Stimulated activated CD4-positive, alpha-beta T cell treated with anti-CD3 and anti-CD28 coated beads, Interleukin-4, amount 100 ng/mL, for 48 hours (primary cell): Measurements from ENCODE around the gene TVP23C.
"Not testable (repeated sequence)": the region's sequence is repeated elsewhere in the genome, so short reads cannot be mapped to it uniquely, and the experiment has no call there.

Source experiments
- DNase-seq, 2 donors: peaks; one replicate each; pipeline ENCODE4 v3.0.0-alpha.2; 2020; ENCODE audit warnings: low read depth in 2 of 2

The TVP23C gene

DNA sequence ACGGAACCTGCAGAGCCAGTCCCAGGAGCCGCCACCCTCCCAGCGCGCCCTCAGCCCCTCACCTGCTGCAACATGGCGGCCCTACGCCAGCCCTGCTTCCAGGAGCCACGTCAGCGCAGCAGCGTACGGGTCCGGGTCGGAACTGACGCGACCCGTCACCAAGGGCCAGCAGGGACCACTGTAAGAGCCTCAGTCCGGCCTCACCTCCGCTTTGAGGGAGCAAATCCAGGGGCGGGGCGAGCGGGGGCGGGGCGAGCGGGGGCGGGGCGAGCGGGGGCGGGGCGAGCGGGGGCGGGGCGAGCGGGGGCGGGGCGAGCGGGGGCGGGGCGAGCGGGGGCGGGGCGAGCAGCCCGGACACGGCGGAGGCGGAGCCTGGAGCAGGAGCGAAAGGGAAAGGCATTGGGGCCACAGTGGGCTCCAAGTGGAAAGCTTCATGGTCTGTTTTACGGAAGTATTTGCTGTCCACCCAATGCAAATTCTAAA, at the start of gene TVP23C:
Gene TVP23C, minus strand, starts transcription at position 109 of the 483 bp plus-strand sequence. Its CDS starts 35 bp downstream, at position 74.
- peak; percentile 45 to 55 for DNase-seq

- DNase-seq, result not testable (repeated sequence)
Observed at GRCh38 chr17:15592960-15593359, 29.7 kb upstream of the TVP23C start.

GRCh38 chr17:15591986-15592385, 28.7 kb upstream of the TVP23C start:
- not testable (repeated sequence) for DNase-seq

GRCh38 chr17:15590844-15591243, 27.6 kb upstream of the TVP23C start:
- DNase-seq, result not testable (repeated sequence)

- peak; percentile 7 to 17 for DNase-seq
Observed at GRCh38 chr17:15589544-15590536, 26.6 kb upstream of the TVP23C start.

GRCh38 chr17:15588017-15588416, 24.7 kb upstream of the TVP23C start:
- not testable (repeated sequence) for DNase-seq

- DNase-seq, result not testable (repeated sequence)
Observed at GRCh38 chr17:15583313-15583712, 20.0 kb upstream of the TVP23C start.

- not testable (repeated sequence) for DNase-seq
Observed at GRCh38 chr17:15581462-15581861, 18.2 kb upstream of the TVP23C start.

- DNase-seq, result not testable (repeated sequence)
Observed at GRCh38 chr17:15576848-15577247, 13.6 kb upstream of the TVP23C start.

- not testable (repeated sequence) for DNase-seq
Observed at GRCh38 chr17:15574660-15575059, 11.4 kb upstream of the TVP23C start.

DNA sequence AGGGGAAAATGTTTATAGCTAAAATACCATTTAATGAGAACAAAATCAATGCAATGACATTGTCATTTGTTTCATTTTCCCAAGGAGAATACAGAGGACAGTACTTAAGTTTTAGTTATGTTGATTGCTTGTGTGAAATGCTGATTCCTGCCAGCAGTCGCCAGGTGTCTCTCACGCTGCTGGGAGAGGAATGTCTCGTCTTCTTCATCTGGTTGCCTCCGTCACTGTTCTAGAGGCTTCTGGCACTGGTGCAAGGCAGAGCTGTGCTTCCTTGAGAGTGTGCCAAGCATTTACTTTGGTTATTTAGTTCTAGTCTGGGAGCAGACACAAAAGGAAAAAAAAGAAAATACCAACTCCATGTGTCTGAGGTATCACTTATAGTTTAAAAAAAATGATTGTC, 10.6 kb upstream of the TVP23C start:
- DNase-seq, result not testable (repeated sequence)

- DNase-seq, result not testable (repeated sequence)
Observed at GRCh38 chr17:15562613-15563374, 489 bp downstream of the TVP23C start.

GRCh38 chr17:15561439-15561838, 1.8 kb downstream of the TVP23C start:
- DNase-seq, result not testable (repeated sequence)

- DNase-seq, result not testable (repeated sequence)
Observed at GRCh38 chr17:15558403-15559105, 4.7 kb downstream of the TVP23C start.

DNA sequence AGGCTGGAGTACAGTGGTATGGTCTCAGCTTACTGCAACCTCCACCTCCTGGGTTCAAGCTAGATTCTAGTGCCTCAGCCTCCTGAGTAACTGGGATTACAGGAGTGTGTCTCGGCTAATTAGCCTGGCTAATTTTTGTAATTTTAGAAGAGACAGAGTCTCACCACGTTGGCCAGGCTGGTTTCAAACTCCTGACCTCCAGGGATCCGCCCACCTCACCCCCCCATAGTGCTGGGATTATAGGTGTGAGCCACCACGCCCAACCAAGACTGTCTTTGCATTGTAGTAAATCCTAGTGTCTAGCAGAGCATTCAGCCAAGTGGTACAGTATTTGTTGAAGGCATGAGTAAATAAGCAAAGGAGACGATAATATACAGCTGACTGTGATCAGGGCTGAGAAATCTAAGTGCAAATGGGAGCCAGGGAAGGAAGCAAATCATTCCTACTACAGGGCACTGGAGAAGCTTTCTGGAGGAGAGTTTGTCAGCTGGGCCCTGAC, 5.9 kb downstream of the TVP23C start:
- not testable (repeated sequence) for DNase-seq

GRCh38 chr17:15552932-15553331, 10.4 kb downstream of the TVP23C start:
- DNase-seq, result not testable (repeated sequence)

DNA sequence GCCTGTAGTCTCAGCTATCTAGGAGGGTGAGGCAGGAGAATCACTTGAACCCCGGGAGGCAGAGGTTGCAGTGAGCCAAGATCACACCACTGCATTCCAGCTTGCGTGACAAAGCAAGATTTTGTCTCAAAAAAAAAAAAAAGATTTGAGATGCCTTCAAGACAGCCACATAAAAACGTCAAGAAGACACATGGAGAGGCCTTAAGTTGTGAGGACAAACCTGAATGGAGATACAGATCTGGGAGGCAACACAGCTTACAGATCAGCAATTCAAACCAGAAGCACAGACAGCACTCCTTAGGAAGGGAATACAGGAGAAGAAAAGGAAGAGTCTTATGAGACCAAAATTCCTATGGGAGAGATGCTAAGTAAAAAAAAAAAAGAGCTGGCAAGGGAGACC, 13.7 kb downstream of the TVP23C start:
- not testable (repeated sequence) for DNase-seq

- not testable (repeated sequence) for DNase-seq
Observed at GRCh38 chr17:15546604-15547003, 16.7 kb downstream of the TVP23C start.

GRCh38 chr17:15540371-15541219, 22.7 kb downstream of the TVP23C start:
- DNase-seq, result not testable (repeated sequence)

- DNase-seq, result not testable (repeated sequence)
Observed at GRCh38 chr17:15533122-15533521, 30.2 kb downstream of the TVP23C start.
